GDM1 (cell line): Measurements from ENCODE around the gene CD93.

Experiments used
- DNase-seq: peaks from one replicate; lab custom pipeline; 2025; lab: John Stamatoyannopoulos, UW

The CD93 gene

DNA sequence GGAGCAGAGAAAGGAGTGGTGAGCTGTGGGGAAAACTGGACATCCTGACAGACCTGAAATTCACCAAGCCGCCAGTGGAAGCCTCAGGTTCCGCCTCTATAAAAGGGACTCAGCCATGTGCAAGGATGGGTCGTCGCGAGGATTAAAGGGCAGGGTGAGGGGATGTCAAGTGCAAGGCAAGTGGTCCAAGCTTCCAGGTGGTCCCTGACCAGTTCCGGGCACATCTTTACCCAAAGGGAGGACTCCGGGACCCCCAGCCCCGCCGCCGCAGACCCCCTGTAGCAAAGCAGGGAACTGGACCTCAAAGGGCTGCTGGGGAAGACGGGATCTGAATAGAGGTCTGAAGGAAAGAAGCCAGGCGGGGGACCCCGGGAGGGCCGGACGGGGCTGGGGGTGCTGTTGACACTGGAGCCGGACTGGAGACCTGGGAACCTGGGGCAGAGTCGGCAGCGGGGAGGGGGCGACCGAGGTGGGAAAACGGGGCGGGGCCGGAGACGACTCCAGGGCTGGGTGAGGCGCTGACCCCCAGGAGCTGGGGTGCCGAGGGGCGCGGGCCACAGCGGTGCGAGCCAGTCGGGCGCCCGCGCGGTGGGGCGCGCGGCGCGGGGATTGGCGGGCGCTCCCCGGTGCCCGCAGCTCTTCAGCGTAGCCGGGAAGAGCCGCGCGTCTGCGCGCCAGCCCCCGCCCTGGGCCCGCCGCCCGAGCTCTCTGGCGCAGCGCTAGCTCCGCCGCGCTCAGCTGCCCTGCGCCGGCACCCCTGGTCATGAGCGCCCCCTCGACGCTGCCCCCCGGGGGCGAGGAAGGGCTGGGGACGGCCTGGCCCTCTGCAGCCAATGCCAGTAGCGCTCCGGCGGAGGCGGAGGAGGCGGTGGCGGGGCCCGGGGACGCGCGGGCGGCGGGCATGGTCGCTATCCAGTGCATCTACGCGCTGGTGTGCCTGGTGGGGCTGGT is 51.1 kb downstream of the CD93 start, which contains the start of gene SSTR4:
TSS of gene SSTR4 (plus strand) at position 592 of the 951 bp plus-strand sequence. CDS start at position 764, 172 bp downstream.
- DNase-seq, result no peak

DNA sequence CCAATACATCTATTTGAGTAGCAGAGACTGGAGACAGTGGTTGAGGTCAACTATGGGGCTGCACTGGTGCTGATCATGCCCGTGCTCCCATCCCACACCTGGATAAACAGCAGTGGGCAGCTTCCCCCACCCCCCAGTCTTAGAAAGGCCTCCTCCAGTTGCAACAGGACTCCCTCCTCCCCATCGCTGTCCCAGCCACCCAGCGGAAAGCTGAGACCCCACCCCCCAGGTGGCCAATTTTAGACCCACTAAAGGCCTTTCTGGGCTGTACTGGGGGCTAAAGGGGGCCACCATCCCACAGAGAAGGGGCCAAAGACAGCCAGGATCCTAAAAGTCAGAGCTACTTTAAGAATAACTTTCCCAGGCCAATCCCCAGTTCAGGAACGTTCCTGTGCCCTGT is 52.2 kb downstream of the CD93 start:
- DNase-seq, result no peak

DNA sequence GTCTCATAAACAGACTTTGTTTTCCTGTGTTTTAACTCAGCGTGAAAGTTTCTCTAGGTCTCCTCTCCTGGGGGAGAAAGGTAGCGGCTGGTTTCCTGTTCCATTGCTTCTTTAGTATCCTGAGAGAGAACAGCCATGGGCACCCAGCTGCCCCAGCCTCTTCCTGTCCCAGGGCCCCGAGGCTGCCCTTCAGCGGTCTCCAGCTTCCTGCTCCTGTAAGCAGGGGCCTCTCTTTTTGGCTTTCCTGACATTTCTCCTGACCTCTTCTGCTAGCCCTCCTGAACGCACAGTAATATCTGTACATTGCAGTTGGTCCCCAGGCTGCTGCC is 53.4 kb downstream of the CD93 start:
- DNase-seq, result no peak

DNA sequence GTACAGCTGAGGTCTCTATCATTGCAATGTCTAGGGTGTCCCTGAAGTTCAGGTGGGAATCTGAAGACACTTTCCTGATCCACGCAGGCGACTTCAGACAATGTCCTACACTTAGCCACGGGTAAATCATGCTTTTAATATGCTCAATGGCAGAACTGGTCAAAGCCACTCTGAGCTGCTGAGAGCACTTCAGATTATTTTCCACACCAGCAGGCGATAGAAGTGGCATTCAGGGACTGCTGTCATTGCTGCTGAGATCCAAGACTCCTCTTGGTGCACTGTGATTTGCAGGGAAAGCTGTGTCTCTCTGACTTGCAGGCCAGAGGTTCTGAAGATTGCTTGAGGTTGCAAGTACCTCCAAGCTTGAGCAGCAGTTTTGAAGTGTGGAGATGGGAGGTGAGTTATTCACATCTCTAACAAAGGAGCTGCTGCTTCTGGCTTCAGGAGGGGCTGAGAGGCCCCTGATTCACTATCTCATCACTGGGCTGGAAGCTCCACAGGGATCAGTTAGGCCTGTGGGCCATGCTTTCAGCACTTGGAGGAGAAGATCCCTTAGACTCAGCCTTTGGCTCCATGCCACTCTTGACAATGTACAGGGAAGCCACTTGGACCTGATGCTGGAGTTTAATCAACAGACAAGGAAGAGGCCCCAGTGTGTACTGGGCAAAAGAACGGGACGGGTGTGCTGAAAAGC is 53.9 kb downstream of the CD93 start:
- DNase-seq, result no peak

DNA sequence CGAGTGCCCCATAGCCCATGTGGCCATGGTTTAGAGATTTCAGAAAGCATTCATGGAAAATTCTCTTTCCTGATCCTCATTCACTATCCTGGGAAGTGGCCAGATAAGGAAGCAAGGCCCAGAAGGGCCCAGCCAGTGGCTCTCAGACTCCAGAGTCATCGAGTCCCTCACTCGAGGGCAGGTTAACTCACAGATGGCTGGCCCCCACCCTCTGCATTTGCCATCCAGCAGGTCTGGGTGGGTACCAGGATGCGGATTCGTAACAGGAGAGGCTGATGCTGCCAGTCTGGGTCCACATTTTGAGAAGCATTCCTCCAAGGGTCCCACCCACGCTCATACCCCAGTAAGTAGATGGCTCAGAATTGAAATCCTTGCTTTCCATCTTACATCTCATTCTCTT is 54.8 kb downstream of the CD93 start:
- no peak for DNase-seq
